DND-41 (cell line): ENCODE measurements around the gene POFUT2.

Source experiments
- ATAC-seq: fragments of 200-7000 bp; cut with Tn5 transposase; 3 replicates; pipeline ENCODE4 v1.9.1; 2021; ENCODE audit warnings: low read depth; ENCODE audit not compliant: insufficient read depth
- DNase-seq: peaks from one replicate; pipeline ENCODE4 v3.0.0-alpha.2; 2020
- H2AFZ ChIP-seq: 2 replicates; pipeline ENCODE4 v1.6.0; 2012; ENCODE audit warnings: low read depth, low read length
- H3K27ac ChIP-seq: 2 replicates; pipeline ENCODE4 v1.5.1; 2012; ENCODE audit warnings: low read length, inconsistent platforms
- H3K27me3 ChIP-seq: fragments of 200-600 bp; sonication (generic); 2 replicates; pipeline ENCODE4 v1.6.0; 2012; ENCODE audit warnings: low read length, mild to moderate bottlenecking, inconsistent platforms; ENCODE audit not compliant: insufficient read depth, poor library complexity
- H3K36me3 ChIP-seq: 2 replicates; pipeline ENCODE4 v1.5.1; 2012; ENCODE audit warnings: low read length, inconsistent platforms; ENCODE audit not compliant: insufficient read depth
- H3K4me1 ChIP-seq: 2 replicates; pipeline ENCODE4 v1.5.1; 2012; ENCODE audit warnings: mild to moderate bottlenecking, low read length; ENCODE audit not compliant: insufficient read depth
- H3K4me2 ChIP-seq: 2 replicates; pipeline ENCODE4 v1.6.0; 2012; ENCODE audit warnings: mild to moderate bottlenecking, moderate library complexity, low read length, inconsistent platforms; ENCODE audit not compliant: insufficient read depth
- H3K4me3 ChIP-seq, 2 experiments: fragments of 200-600 bp in 1 of 2; shearing (Covaris generic) in 1 of 2; 2 replicates each; pipeline ENCODE4 v1.5.1; 2012 to 2016; ENCODE audit warnings: inconsistent platforms in 2 of 2, low read length in 2 of 2, mild to moderate bottlenecking in 2 of 2, low read depth in 1 of 2, moderate library complexity in 1 of 2
- H3K79me2 ChIP-seq: 2 replicates; pipeline ENCODE4 v1.6.0; 2012; ENCODE audit warnings: low read length, inconsistent platforms; ENCODE audit not compliant: insufficient read depth
- H3K9ac ChIP-seq: 2 replicates; pipeline ENCODE4 v1.6.0; 2012; ENCODE audit warnings: low read depth, mild to moderate bottlenecking, inconsistent platforms, low read length, moderate library complexity
- H3K9me3 ChIP-seq: 2 replicates; pipeline ENCODE4 v1.5.1; 2012; ENCODE audit warnings: low read length, moderate library complexity, mild to moderate bottlenecking, inconsistent platforms; ENCODE audit not compliant: insufficient read depth, severe bottlenecking
- H4K20me1 ChIP-seq: 2 replicates; pipeline ENCODE4 v1.6.0; 2012; ENCODE audit warnings: low read length; ENCODE audit not compliant: insufficient read depth
- EZH2 ChIP-seq: IDR thresholded peaks from 3 replicates; pipeline ENCODE4 v1.6.1; 2012; ENCODE audit warnings: borderline replicate concordance, low read depth, mild to moderate bottlenecking, moderate library complexity, low read length, inconsistent platforms; ENCODE audit not compliant: severe bottlenecking
- TF ChIP-seq, protein P1 (sequence below): IDR thresholded peaks from 2 replicates; pipeline ENCODE4 v1.5.1; 2012; ENCODE audit warnings: borderline replicate concordance, low read length, moderate library complexity, mild to moderate bottlenecking; ENCODE audit not compliant: poor library complexity, severe bottlenecking; ENCODE audit errors: extremely low read depth

The POFUT2 gene

DNA sequence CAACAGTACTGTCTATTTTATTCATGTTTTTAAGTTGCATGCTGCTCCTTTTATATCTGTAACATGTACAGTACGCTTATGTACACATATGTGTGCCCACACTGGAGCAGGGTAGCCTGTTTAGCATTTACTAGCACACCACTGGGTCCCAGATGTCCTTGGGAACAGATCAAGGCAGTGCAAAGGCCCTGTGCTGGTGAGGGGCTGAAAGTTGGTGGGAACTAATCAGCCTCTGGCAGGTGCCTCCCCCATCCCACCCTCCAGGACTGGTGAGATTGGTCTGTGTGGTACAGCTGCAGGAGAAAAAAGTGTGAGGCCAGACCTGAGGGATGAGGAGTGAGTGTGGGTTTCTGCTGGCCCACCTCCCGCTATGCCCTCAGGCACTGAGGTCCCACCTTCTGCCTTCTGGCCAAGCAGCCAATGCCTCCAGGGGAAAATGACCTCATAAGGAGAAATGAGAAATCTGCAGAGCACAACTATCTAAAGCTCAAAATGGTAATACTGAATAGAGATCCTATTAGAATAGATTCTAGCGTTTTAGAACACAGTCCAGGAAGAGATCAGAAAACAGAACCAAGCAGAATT is 58.9 kb downstream of the POFUT2 start:
- no peak overlapping the region for H2AFZ ChIP-seq
- H3K27ac ChIP-seq: no peak overlapping the region
- no peaks in the 10 kb centered on the region for H3K36me3 ChIP-seq
- no peak overlapping the region for H3K9ac ChIP-seq
- no peaks in the 10 kb centered on the region for H3K79me2 ChIP-seq
- TF ChIP-seq, protein P1, sequence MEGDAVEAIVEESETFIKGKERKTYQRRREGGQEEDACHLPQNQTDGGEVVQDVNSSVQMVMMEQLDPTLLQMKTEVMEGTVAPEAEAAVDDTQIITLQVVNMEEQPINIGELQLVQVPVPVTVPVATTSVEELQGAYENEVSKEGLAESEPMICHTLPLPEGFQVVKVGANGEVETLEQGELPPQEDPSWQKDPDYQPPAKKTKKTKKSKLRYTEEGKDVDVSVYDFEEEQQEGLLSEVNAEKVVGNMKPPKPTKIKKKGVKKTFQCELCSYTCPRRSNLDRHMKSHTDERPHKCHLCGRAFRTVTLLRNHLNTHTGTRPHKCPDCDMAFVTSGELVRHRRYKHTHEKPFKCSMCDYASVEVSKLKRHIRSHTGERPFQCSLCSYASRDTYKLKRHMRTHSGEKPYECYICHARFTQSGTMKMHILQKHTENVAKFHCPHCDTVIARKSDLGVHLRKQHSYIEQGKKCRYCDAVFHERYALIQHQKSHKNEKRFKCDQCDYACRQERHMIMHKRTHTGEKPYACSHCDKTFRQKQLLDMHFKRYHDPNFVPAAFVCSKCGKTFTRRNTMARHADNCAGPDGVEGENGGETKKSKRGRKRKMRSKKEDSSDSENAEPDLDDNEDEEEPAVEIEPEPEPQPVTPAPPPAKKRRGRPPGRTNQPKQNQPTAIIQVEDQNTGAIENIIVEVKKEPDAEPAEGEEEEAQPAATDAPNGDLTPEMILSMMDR: no peak
- TF ChIP-seq EZH2: no peak
- no peaks in the 10 kb centered on the region for H3K27me3 ChIP-seq
- H4K20me1 ChIP-seq: no peaks in the 10 kb centered on the region
- ATAC-seq: no peak
- DNase-seq: no peak
- H3K9me3 ChIP-seq: no peaks in the 10 kb centered on the region
- no peak overlapping the region for H3K4me2 ChIP-seq
- no peak overlapping the region for H3K4me3 ChIP-seq
- no peaks in the 10 kb centered on the region for H3K4me1 ChIP-seq

DNA sequence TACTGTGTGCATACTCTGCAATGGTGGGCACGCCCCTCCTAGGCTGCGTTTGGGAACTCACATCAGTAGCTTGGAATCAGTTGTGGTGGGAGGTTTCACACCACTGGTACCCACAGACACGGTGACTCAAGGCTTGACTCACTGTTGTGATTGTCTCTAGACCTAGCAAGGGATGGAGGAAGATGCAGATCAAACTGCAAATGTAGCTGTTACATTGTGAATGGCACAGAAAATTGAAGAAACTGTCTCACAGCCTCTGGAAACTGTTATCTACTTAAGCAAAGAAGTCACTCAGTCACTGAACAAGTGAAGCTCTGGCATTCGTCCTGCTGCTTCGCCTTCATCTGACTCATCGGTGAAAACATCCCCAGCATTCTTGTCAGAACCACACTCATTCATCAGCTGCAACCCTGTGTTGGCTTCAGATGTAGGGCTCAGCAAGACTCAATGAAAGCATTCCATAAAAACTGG is 59.5 kb downstream of the POFUT2 start:
- DNase-seq (no peak), ATAC-seq (peak; percentile 46; the same call in 2 of the 3 replicates)
- Histone ChIP-seq H3K4me1 (no peaks in the 10 kb centered on the region), H2AFZ (no peak overlapping the region), H3K9ac (no peak overlapping the region), H3K27ac (no peak overlapping the region), H3K36me3 (no peaks in the 10 kb centered on the region), H3K79me2 (no peaks in the 10 kb centered on the region), H3K4me3 (no peak overlapping the region), H3K9me3 (no peaks in the 10 kb centered on the region), H4K20me1 (no peaks in the 10 kb centered on the region), H3K4me2 (no peak overlapping the region), H3K27me3 (no peaks in the 10 kb centered on the region)
- no peak for TF ChIP-seq EZH2
- TF ChIP-seq, protein P1: no peak

GRCh38 chr21:45227735-45228134 is 60.0 kb downstream of the POFUT2 start:
- Histone ChIP-seq H3K79me2 (no peaks in the 10 kb centered on the region), H2AFZ (no peak overlapping the region), H3K4me2 (no peak overlapping the region), H3K27me3 (no peaks in the 10 kb centered on the region), H3K9me3 (no peaks in the 10 kb centered on the region), H4K20me1 (no peaks in the 10 kb centered on the region), H3K27ac (no peak overlapping the region), H3K9ac (no peak overlapping the region), H3K4me1 (no peaks in the 10 kb centered on the region), H3K4me3 (no peak overlapping the region), H3K36me3 (peaks cover under 1% of the 10 kb centered on the region; the same call in 1 of the 2 replicates)
- ATAC-seq (no peak), DNase-seq (no peak)
- TF ChIP-seq, protein P1: no peak
- no peak for TF ChIP-seq EZH2
